H1 (cell line): ENCODE measurements around the gene PRELID1. TPM values are rescaled to one million over a fixed set of nuclear protein-coding genes. Genes with fewer than 3 reads are reported as not detected.

Experiments
- ASH2L ChIP-seq: fragments of 200-600, 300-600 bp; sonication (generic); IDR thresholded peaks from one replicate; pipeline ENCODE4 v1.7.1; 2017; ENCODE audit warnings: low read length
- ATF3 ChIP-seq: IDR thresholded peaks from 2 replicates; pipeline ENCODE4 v1.6.1; 2011; ENCODE audit warnings: low read depth, mild to moderate bottlenecking, low read length; ENCODE audit not compliant: insufficient read depth
- BACH1 ChIP-seq: IDR thresholded peaks from 2 replicates; pipeline ENCODE4 v1.6.1; 2012; ENCODE audit warnings: low read length, improper control_type of control experiment
- CBX8 ChIP-seq: fragments of 300-800, 300-1000 bp; sonication (generic); IDR thresholded peaks from 2 replicates; pipeline ENCODE4 v1.7.1; 2016; ENCODE audit warnings: low read depth, low read length, borderline replicate concordance
- CEBPB ChIP-seq: IDR thresholded peaks from 2 replicates; pipeline ENCODE4 v1.6.1; 2012; ENCODE audit warnings: low read depth, low read length
- CTBP2 ChIP-seq: IDR thresholded peaks from 2 replicates; pipeline ENCODE4 v1.7.0; 2011; ENCODE audit warnings: borderline replicate concordance, mild to moderate bottlenecking, moderate library complexity, mixed read lengths, low read length; ENCODE audit not compliant: insufficient read depth, insufficient read length
- GABPA ChIP-seq: IDR thresholded peaks from 2 replicates; pipeline ENCODE4 v1.6.1; 2011; ENCODE audit warnings: mild to moderate bottlenecking, low read length, moderate library complexity, borderline replicate concordance; ENCODE audit not compliant: insufficient read depth
- MAFK ChIP-seq: IDR thresholded peaks from 2 replicates; pipeline ENCODE4 v1.6.1; 2012; ENCODE audit warnings: low read depth, mild to moderate bottlenecking, improper control_type of control experiment, low read length
- RAD21 ChIP-seq, 2 experiments: IDR thresholded peaks in 1 of 2; conservative IDR thresholded peaks in 1 of 2; 2 replicates each; pipeline ENCODE4 v1.6.1; 2011; ENCODE audit warnings: low read depth in 2 of 2, low read length in 2 of 2, improper control_type of control experiment in 1 of 2, inconsistent platforms in 1 of 2, mild to moderate bottlenecking in 1 of 2, moderate library complexity in 1 of 2
- RNF2 ChIP-seq: fragments of 200-900, 300-1000 bp; sonication (generic); IDR thresholded peaks from 2 replicates; pipeline ENCODE4 v1.7.1; 2016; ENCODE audit warnings: borderline replicate concordance, low read depth, mild to moderate bottlenecking, antibody characterized with exemption, low read length; ENCODE audit not compliant: poor library complexity, severe bottlenecking; ENCODE audit errors: missing control alignments
- SIX5 ChIP-seq: IDR thresholded peaks from 2 replicates; pipeline ENCODE4 v1.6.1; 2011; ENCODE audit warnings: mild to moderate bottlenecking, low read depth, low read length
- SUZ12 ChIP-seq: fragments of 200-600 bp; sonication (generic); IDR thresholded peaks from 2 replicates; pipeline ENCODE4 v1.6.1; 2012; ENCODE audit warnings: mild to moderate bottlenecking, inconsistent platforms, low read length, moderate library complexity, mixed read lengths
- TBP ChIP-seq: IDR thresholded peaks from 2 replicates; pipeline ENCODE4 v1.6.1; 2011; ENCODE audit warnings: low read depth, low read length, improper control_type of control experiment
- polyA plus RNA-seq, 7 experiments: library from polyadenylated mRNA; depleted of rRNA in 3 of 7; stranded (reverse) in 5 of 7; unstranded in 2 of 7; fragments of >200 nt in 5 of 7; fragments of 200-250 nt in 2 of 7; gene quantifications; 1 replicate in 5 of 7; 2 replicates in 1 of 7; 4 replicates in 1 of 7; pipeline versions ENCODE4 v1.2.1 to v1.2.3, GENCODE V29; 2011 to 2013; ENCODE audit warnings: missing spikeins in 2 of 7, mixed read lengths in 2 of 7
- total RNA-seq: library from RNA; stranded (reverse); fragmentation: NEBNext Ultra II Directional; extraction: Animal tissue kit (Norgen Biotek cat#: 25700); gene quantifications from 2 replicates; pipeline ENCODE4 v1.2.1, GENCODE V29; 2021
- TF ChIP-seq, protein P1 (sequence below), 3 experiments: IDR thresholded peaks; 1 replicate in 2 of 3; 2 replicates in 1 of 3; pipeline versions ENCODE4 v1.5.1 to v1.6.1; 2011; ENCODE audit warnings: low read length in 3 of 3, mild to moderate bottlenecking in 3 of 3, inconsistent platforms in 2 of 3, low read depth in 1 of 3, moderate library complexity in 1 of 3; ENCODE audit not compliant: insufficient read depth in 1 of 3; ENCODE audit errors: control extremely low read depth in 1 of 3

Gene PRELID1
- total and polyA plus RNA-seq, 2 of the 8 experiments (the other 6 are each of a cell fraction or from before 2014, with no cell fraction given), result 272 to 428 TPM

DNA sequence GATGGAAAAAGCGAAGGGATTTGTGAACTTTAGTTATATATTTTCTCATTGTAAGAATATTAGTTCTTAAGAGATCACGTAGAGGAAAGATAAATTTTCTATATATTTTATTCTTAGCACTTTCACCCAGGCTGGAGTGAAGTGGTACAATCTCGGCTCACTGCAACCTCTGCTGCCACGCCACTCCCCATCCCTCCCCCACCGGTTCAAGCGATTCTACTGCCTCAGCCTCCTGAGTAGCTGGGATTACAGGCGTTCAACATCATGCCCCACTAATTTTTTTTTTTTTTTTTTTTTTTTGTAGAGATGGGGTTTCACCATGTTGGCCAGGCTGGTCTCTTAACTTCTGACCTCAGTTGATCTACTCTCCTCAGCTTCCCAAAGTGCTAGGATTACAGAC, 42.6 kb upstream of the PRELID1 start (continued):
- TF ChIP-seq RNF2 (no peak), TBP (no peak), CEBPB (no peak), MAFK (no peak), SIX5 (no peak), CBX8 (no peak), RAD21 (IDR thresholded peaks at IDR 0.05 in 1 of 2, conservative IDR thresholded peaks at IDR 0.05 in 1 of 2; ENCODE audit: low read depth in 2 of 2, low read length in 2 of 2) (no peak), ATF3 (no peak), GABPA (no peak), CTBP2 (no peak), BACH1 (no peak), ASH2L (no peak), SUZ12 (no peak)
- TF ChIP-seq, protein P1, sequence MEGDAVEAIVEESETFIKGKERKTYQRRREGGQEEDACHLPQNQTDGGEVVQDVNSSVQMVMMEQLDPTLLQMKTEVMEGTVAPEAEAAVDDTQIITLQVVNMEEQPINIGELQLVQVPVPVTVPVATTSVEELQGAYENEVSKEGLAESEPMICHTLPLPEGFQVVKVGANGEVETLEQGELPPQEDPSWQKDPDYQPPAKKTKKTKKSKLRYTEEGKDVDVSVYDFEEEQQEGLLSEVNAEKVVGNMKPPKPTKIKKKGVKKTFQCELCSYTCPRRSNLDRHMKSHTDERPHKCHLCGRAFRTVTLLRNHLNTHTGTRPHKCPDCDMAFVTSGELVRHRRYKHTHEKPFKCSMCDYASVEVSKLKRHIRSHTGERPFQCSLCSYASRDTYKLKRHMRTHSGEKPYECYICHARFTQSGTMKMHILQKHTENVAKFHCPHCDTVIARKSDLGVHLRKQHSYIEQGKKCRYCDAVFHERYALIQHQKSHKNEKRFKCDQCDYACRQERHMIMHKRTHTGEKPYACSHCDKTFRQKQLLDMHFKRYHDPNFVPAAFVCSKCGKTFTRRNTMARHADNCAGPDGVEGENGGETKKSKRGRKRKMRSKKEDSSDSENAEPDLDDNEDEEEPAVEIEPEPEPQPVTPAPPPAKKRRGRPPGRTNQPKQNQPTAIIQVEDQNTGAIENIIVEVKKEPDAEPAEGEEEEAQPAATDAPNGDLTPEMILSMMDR (IDR thresholded peaks at IDR 0.05; ENCODE audit: control extremely low read depth in 1 of 3, insufficient read depth in 1 of 3, low read depth in 1 of 3, low read length in 3 of 3), result no peak
